GM18520 (cell line): ENCODE results near the gene TPBGL.

ENCODE experiments used
- ATAC-seq: cut with Tn5 transposase; IDR thresholded peaks from one replicate; pipeline ENCODE4 v1.9.1; 2021; ENCODE audit not compliant: unreplicated experiment

TPBGL gene

GRCh38 chr11:75245356-75246005 is 4.9 kb downstream of the TPBGL start:
- ATAC-seq: no peak

- no peak for ATAC-seq
Measured at GRCh38 chr11:75246006-75246670, 5.6 kb downstream of the TPBGL start.

GRCh38 chr11:75246671-75247350 is 6.2 kb downstream of the TPBGL start:
- ATAC-seq: no peak

- no peak for ATAC-seq
Measured at GRCh38 chr11:75248924-75249256, 8.3 kb downstream of the TPBGL start.

- no peak for ATAC-seq
Measured at GRCh38 chr11:75249704-75250103, 9.1 kb downstream of the TPBGL start.

GRCh38 chr11:75254326-75254725 is 13.8 kb downstream of the TPBGL start:
- no peak for ATAC-seq

GRCh38 chr11:75260396-75261170 is 20.0 kb downstream of the TPBGL start:
- no peak for ATAC-seq

GRCh38 chr11:75261902-75262361 is 21.4 kb downstream of the TPBGL start:
- no peak for ATAC-seq

GRCh38 chr11:75262436-75262835 is 21.9 kb downstream of the TPBGL start:
- ATAC-seq: no peak

GRCh38 chr11:75262961-75263852 is 22.6 kb downstream of the TPBGL start:
- no peak for ATAC-seq

- no peak for ATAC-seq
Measured at GRCh38 chr11:75263944-75264349, 23.4 kb downstream of the TPBGL start.

- no peak for ATAC-seq
Measured at GRCh38 chr11:75264356-75264755, 23.8 kb downstream of the TPBGL start.

GRCh38 chr11:75264971-75265370 is 24.4 kb downstream of the TPBGL start:
- no peak for ATAC-seq

- no peak for ATAC-seq
Measured at GRCh38 chr11:75265851-75266531, 25.4 kb downstream of the TPBGL start.

GRCh38 chr11:75267171-75267970 is 26.8 kb downstream of the TPBGL start:
- ATAC-seq: no peak

- no peak for ATAC-seq
Measured at GRCh38 chr11:75268626-75269366, 28.2 kb downstream of the TPBGL start.

- no peak for ATAC-seq
Measured at GRCh38 chr11:75269367-75269660, 28.7 kb downstream of the TPBGL start.

- no peak for ATAC-seq
Measured at GRCh38 chr11:75269896-75270295, 29.3 kb downstream of the TPBGL start.
